ENCODE results near the gene CD302. TPM values are rescaled to one million over a fixed set of nuclear protein-coding genes. Genes with fewer than 3 reads are reported as not detected.

CD302 gene
- total RNA-seq, 6 experiments from 2014 or later = 1.9 to 5.6 (median 4.2) TPM

GRCh38 chr2:159760326-159760725, 37.7 kb downstream of the CD302 start:
- no peaks in the 10 kb centered on the region for H3K27me3 Mint-ChIP-seq (ENCODE audit: insufficient read depth)
- no peak overlapping the region for H3K4me3 Mint-ChIP-seq
- no peak overlapping the region for H3K27ac Mint-ChIP-seq
- DNase-seq = no peak
- H3K36me3 Mint-ChIP-seq (ENCODE audit: low read depth) = peaks cover 33% of the 10 kb centered on the region
- TF ChIP-seq CTCF (IDR thresholded peaks at IDR 0.05) = no peak
- H3K9me3 Mint-ChIP-seq = no peaks in the 10 kb centered on the region
- peaks cover 22% of the 10 kb centered on the region for H3K4me1 Mint-ChIP-seq (ENCODE audit: low read depth)

DNA sequence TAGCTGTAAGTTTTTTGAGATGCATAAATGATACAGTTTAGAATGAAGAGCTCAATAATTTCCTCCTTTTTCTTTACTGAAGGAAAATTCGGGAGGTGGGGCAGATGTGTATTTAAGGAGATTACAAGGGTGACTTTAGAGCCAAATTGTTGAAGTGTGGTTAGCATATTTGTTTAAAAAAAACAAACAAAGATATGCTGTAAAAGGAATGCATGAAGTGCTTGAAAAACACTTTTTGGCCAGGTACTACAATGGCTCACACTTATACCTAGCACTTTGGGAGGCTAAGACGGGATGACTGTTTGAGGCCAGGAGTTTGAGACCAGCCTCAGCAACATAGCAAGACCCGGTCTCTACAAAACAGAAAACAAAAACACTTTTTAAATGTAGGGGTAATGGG, 38.4 kb downstream of the CD302 start:
- no peak for TF ChIP-seq CTCF (IDR thresholded peaks at IDR 0.05)
- no peak overlapping the region for H3K27ac Mint-ChIP-seq
- H3K4me3 Mint-ChIP-seq = no peak overlapping the region
- no peaks in the 10 kb centered on the region for H3K9me3 Mint-ChIP-seq
- no peak for DNase-seq
- no peaks in the 10 kb centered on the region for H3K27me3 Mint-ChIP-seq (ENCODE audit: insufficient read depth)
- peaks cover 22% of the 10 kb centered on the region for H3K4me1 Mint-ChIP-seq (ENCODE audit: low read depth)
- H3K36me3 Mint-ChIP-seq (ENCODE audit: low read depth) = peaks cover 32% of the 10 kb centered on the region

DNA sequence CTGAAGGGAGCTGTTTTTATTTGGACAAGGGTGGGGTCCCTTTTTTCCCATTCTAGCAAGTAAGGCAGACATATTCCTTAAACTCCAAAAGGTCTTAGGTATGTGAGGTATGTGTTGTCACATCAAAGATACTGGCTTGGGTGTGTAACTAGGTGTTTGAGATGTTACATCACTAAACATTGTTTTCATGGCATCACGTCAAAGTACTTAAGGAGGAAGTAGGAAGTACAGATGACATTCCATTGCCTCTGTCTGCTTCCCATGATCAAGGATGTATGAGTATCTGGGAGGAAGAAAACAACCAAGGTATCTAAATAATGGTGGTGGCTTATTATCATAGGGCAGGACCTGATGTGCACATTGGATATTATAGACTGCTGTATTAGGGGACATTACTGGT, 39.3 kb downstream of the CD302 start:
- Mint-ChIP-seq H3K4me1 (ENCODE audit: low read depth) (peaks cover 22% of the 10 kb centered on the region), H3K9me3 (no peaks in the 10 kb centered on the region), H3K36me3 (ENCODE audit: low read depth) (peaks cover 29% of the 10 kb centered on the region), H3K27me3 (ENCODE audit: insufficient read depth) (no peaks in the 10 kb centered on the region), H3K4me3 (no peak overlapping the region), H3K27ac (peak overlapping the region; percentile 38; the same call in 1 of the 2 replicates)
- no peak for DNase-seq
- TF ChIP-seq CTCF (IDR thresholded peaks at IDR 0.05) = no peak

GRCh38 chr2:159758239-159758638, 39.8 kb downstream of the CD302 start:
- H3K27ac Mint-ChIP-seq = peak overlapping the region; percentile 38; the same call in 1 of the 2 replicates
- no peak for TF ChIP-seq CTCF (IDR thresholded peaks at IDR 0.05)
- H3K36me3 Mint-ChIP-seq (ENCODE audit: low read depth) = peaks cover 29% of the 10 kb centered on the region
- H3K9me3 Mint-ChIP-seq = no peaks in the 10 kb centered on the region
- H3K4me3 Mint-ChIP-seq = no peak overlapping the region
- peaks cover 22% of the 10 kb centered on the region for H3K4me1 Mint-ChIP-seq (ENCODE audit: low read depth)
- DNase-seq = no peak
- no peaks in the 10 kb centered on the region for H3K27me3 Mint-ChIP-seq (ENCODE audit: insufficient read depth)

DNA sequence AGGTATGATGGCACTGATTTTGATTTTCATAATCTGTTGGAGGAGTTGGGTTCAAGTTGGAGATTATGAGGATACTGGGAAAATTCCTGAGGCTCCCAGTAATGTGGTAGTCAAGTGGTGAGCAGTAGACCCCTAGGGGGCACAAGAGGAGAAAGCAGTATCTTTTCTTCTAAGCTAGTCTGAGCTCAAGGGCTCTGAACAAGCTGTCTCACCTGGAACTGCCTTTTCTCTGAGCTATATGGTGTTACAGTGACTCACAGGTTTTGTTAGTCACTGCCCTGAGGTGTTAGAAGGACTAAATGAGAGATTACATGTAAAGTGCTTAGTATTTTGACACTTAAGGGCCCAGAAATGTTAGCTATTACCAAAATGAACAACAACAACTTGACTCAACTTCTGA, 42.2 kb downstream of the CD302 start:
- Mint-ChIP-seq H3K27me3 (ENCODE audit: insufficient read depth) (no peaks in the 10 kb centered on the region), H3K4me1 (ENCODE audit: low read depth) (peaks cover 22% of the 10 kb centered on the region), H3K4me3 (no peak overlapping the region)

More for the DNA sequence above, 42.2 kb downstream of the CD302 start:
- H3K36me3 Mint-ChIP-seq (ENCODE audit: low read depth) = peaks cover 24% of the 10 kb centered on the region
- peak; percentile 70 for TF ChIP-seq CTCF (IDR thresholded peaks at IDR 0.05)
- H3K27ac Mint-ChIP-seq = no peak overlapping the region
- H3K9me3 Mint-ChIP-seq = no peaks in the 10 kb centered on the region
- DNase-seq = peak; percentile 58

Measured in HFFc6 (cell line).